H9 (cell line): ENCODE data around the gene MGAT5B. TPM values are rescaled to one million over a fixed set of nuclear protein-coding genes. Genes with fewer than 3 reads are reported as not detected.
A peak's percentile ranks its signal among the peaks of the same experiment; 100 is the strongest.

Source experiments
- DNase-seq: peaks from one replicate; pipeline ENCODE4 v3.0.0-alpha.2; 2017
- H2AFZ ChIP-seq: one replicate; pipeline ENCODE4 v1.6.1; 2013; ENCODE audit warnings: mild to moderate bottlenecking, low read length, control low read depth, moderate library complexity
- H2AK5ac ChIP-seq: 2 replicates; pipeline ENCODE4 v1.6.1; 2013; ENCODE audit warnings: low read length, control low read depth, mixed read lengths; ENCODE audit not compliant: insufficient read length
- H2BK120ac ChIP-seq: one replicate; pipeline ENCODE4 v1.6.1; 2013; ENCODE audit warnings: low read depth, mild to moderate bottlenecking, low read length, control low read depth, inconsistent platforms; ENCODE audit not compliant: poor library complexity, severe bottlenecking
- H2BK12ac ChIP-seq: 2 replicates; pipeline ENCODE4 v1.6.1; 2013; ENCODE audit warnings: low read length, control low read depth, mixed read lengths, low read depth; ENCODE audit not compliant: insufficient read length
- H2BK15ac ChIP-seq: 2 replicates; pipeline ENCODE4 v1.6.1; 2013; ENCODE audit warnings: low read depth, low read length, control low read depth
- H2BK20ac ChIP-seq: one replicate; pipeline ENCODE4 v1.6.1; 2013; ENCODE audit warnings: low read depth, mild to moderate bottlenecking, low read length, control low read depth, inconsistent platforms; ENCODE audit not compliant: poor library complexity, severe bottlenecking
- H2BK5ac ChIP-seq: 2 replicates; pipeline ENCODE4 v1.6.1; 2013; ENCODE audit warnings: low read length, control low read depth, mixed read lengths; ENCODE audit not compliant: insufficient read length
- H3K14ac ChIP-seq: 2 replicates; pipeline ENCODE4 v1.6.1; 2013; ENCODE audit warnings: low read length, control low read depth; ENCODE audit not compliant: insufficient read depth
- H3K18ac ChIP-seq: 2 replicates; pipeline ENCODE4 v1.6.1; 2013; ENCODE audit warnings: low read depth, mild to moderate bottlenecking, mixed read lengths, low read length, control low read depth; ENCODE audit not compliant: insufficient read length
- H3K23ac ChIP-seq: 2 replicates; pipeline ENCODE4 v1.6.1; 2013; ENCODE audit warnings: low read length, control low read depth, mixed read lengths, low read depth; ENCODE audit not compliant: insufficient read length
- H3K23me2 ChIP-seq: 2 replicates; pipeline ENCODE4 v1.6.1; 2013; ENCODE audit warnings: low read depth, mild to moderate bottlenecking, mixed read lengths, low read length, control low read depth; ENCODE audit not compliant: insufficient read length, poor library complexity, severe bottlenecking
- H3K27ac ChIP-seq: 2 replicates; pipeline ENCODE4 v1.5.1; 2013; ENCODE audit warnings: low read length, control low read depth, mixed read lengths, low read depth; ENCODE audit not compliant: insufficient read length
- H3K27me3 ChIP-seq: 2 replicates; pipeline ENCODE4 v1.6.1; 2013; ENCODE audit warnings: low read length, control low read depth, inconsistent platforms; ENCODE audit not compliant: insufficient read depth
- H3K4ac ChIP-seq: 2 replicates; pipeline ENCODE4 v1.6.1; 2013; ENCODE audit warnings: low read depth, mild to moderate bottlenecking, control low read depth, inconsistent platforms, low read length, moderate library complexity
- H3K4me1 ChIP-seq: 2 replicates; pipeline ENCODE4 v1.6.1; 2013; ENCODE audit warnings: low read length, control low read depth, inconsistent platforms; ENCODE audit not compliant: insufficient read depth
- H3K4me2 ChIP-seq: 2 replicates; pipeline ENCODE4 v1.6.1; 2013; ENCODE audit warnings: low read length, control low read depth, mixed read lengths; ENCODE audit not compliant: insufficient read length, insufficient read depth
- H3K56ac ChIP-seq: 2 replicates; pipeline ENCODE4 v1.6.1; 2013; ENCODE audit warnings: low read depth, mild to moderate bottlenecking, mixed read lengths, low read length, control low read depth; ENCODE audit not compliant: insufficient read length
- H3K79me1 ChIP-seq: 2 replicates; pipeline ENCODE4 v1.6.1; 2013; ENCODE audit warnings: low read depth, mild to moderate bottlenecking, moderate library complexity, low read length, control low read depth, inconsistent platforms; ENCODE audit not compliant: insufficient read depth, poor library complexity, severe bottlenecking
- H3K79me2 ChIP-seq: 2 replicates; pipeline ENCODE4 v1.6.1; 2013; ENCODE audit warnings: low read length, control low read depth, inconsistent platforms; ENCODE audit not compliant: insufficient read depth
- H3K9ac ChIP-seq: 2 replicates; pipeline ENCODE4 v1.6.1; 2013; ENCODE audit warnings: low read length, control low read depth, mixed read lengths; ENCODE audit not compliant: insufficient read length; ENCODE audit errors: extremely low read depth
- H3K9me3 ChIP-seq: one replicate; pipeline ENCODE4 v1.6.1; 2013; ENCODE audit warnings: low read depth, low read length, inconsistent platforms; ENCODE audit not compliant: control insufficient read depth
- H3T11ph ChIP-seq: one replicate; pipeline ENCODE4 v1.6.1; 2013; ENCODE audit warnings: mild to moderate bottlenecking, low read length, control low read depth, inconsistent platforms
- H4K20me1 ChIP-seq: one replicate; pipeline ENCODE4 v1.6.1; 2013; ENCODE audit not compliant: control insufficient read depth, insufficient read length, insufficient read depth
- H4K5ac ChIP-seq: 2 replicates; pipeline ENCODE4 v1.6.1; 2013; ENCODE audit warnings: low read depth, mild to moderate bottlenecking, mixed read lengths, low read length, control low read depth; ENCODE audit not compliant: insufficient read length
- H4K8ac ChIP-seq: replicated peaks from 2 replicates; pipeline ENCODE4 v1.6.1; 2013; ENCODE audit warnings: low read length, control low read depth, mixed read lengths, low read depth; ENCODE audit not compliant: insufficient read length
- H4K91ac ChIP-seq: 2 replicates; pipeline ENCODE4 v1.6.1; 2013; ENCODE audit warnings: low read depth, mild to moderate bottlenecking, moderate library complexity, mixed read lengths, low read length, control low read depth; ENCODE audit not compliant: insufficient read length
- H3K27ac Mint-ChIP-seq, 3 experiments: 2 replicates in 2 of 3; 3 replicates in 1 of 3; pipeline ENCODE4 v1.8.0; 2020 to 2021; ENCODE audit warnings: mixed read lengths in 3 of 3, mild to moderate bottlenecking in 1 of 3, moderate library complexity in 1 of 3
- H3K27me3 Mint-ChIP-seq: 2 replicates; pipeline ENCODE4 v1.8.0; 2021; ENCODE audit warnings: low read depth, mild to moderate bottlenecking, moderate library complexity, mixed read lengths
- H3K36me3 Mint-ChIP-seq, 3 experiments: 2 replicates in 2 of 3; 3 replicates in 1 of 3; pipeline ENCODE4 v1.8.0; 2020 to 2021; ENCODE audit warnings: low read depth in 3 of 3, mixed read lengths in 3 of 3; ENCODE audit not compliant: insufficient read depth in 1 of 3
- H3K4me1 Mint-ChIP-seq, 2 experiments: 2 replicates each; pipeline ENCODE4 v1.8.0; 2020; ENCODE audit warnings: mixed read lengths in 2 of 2
- H3K4me3 Mint-ChIP-seq, 2 experiments: 2 replicates in 1 of 2; 3 replicates in 1 of 2; pipeline ENCODE4 v1.8.0; 2020 to 2021; ENCODE audit warnings: mild to moderate bottlenecking in 2 of 2, mixed read lengths in 2 of 2, moderate library complexity in 1 of 2
- H3K9me3 Mint-ChIP-seq, 2 experiments: 2 replicates in 1 of 2; 3 replicates in 1 of 2; pipeline ENCODE4 v1.8.0; 2020; ENCODE audit warnings: mild to moderate bottlenecking in 2 of 2, mixed read lengths in 2 of 2, moderate library complexity in 1 of 2
- CTCF ChIP-seq: fragments of 200-600 bp; sonication (generic); conservative IDR thresholded peaks from 3 replicates; pipeline ENCODE4 v1.8.0; 2021; ENCODE audit warnings: antibody characterized with exemption, mild to moderate bottlenecking
- WGBS: extraction: QIAGEN DNeasy Blood & Tissue Kit; methylation state at CpG from one replicate; pipeline ENCODE4 v1.1.7; 2013; ENCODE audit warnings: missing lambda C conversion rate, low lambda C conversion rate, mixed read lengths; ENCODE audit not compliant: insufficient read length; ENCODE audit errors: extremely low coverage; 5-methylcytosine and 5-hydroxymethylcytosine counted together
- long read RNA-seq: library from polyadenylated mRNA; unstranded; transcript quantifications from one replicate; pipeline ENCODE4 v2.0.0, GENCODE V29; 2020
- total RNA-seq: library from RNA; stranded (reverse); gene quantifications from 2 replicates; pipeline ENCODE4 v1.2.1, GENCODE V29; 2021

The MGAT5B gene
- 4.6 and 4.9 TPM in 2 replicates for total RNA-seq
- long read RNA-seq, result 0 reads

DNA sequence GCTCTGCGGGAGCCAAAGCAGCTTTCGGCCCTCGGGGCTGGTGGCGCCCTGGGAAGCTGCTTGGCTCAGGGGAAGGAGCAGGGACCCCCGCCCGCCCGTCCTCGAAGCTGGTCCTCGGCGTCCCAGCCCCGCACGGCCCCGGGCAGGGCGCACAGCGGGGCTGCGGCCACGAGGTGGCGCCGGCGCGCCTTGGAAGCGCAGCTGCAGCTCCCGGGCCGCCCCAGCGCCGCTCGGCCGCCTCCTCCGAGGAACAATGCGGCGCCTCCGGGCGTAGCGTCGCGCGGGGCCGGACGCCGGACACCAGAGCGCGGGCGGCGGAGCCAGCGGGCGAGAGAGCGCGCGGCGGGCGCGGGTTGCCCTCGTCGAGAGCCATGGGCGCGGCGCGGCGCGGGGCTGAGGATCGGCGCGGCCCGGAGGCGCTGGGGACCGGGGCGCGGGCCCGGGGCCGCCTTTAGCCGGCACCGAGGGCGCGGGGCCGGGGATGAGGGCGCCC, at the start of gene MGAT5B:
Gene MGAT5B (plus strand): TSS at position 229 of the 493 bp plus-strand sequence. CDS start 626 bp downstream, outside the sequence.
- Histone ChIP-seq H3K4me2 (peak within 1 kb of the TSS; percentile 44), H4K20me1 (peaks cover 5% of the 10 kb centered on the region), H4K5ac (no peak within 1 kb of the TSS), H3T11ph (no peak within 1 kb of the TSS), H3K9ac (no peak within 1 kb of the TSS), H2BK5ac (no peak within 1 kb of the TSS), H3K4ac (no peak within 1 kb of the TSS), H3K4me1 (peaks cover 3% of the 10 kb centered on the region; the same call in 1 of the 2 replicates), H2BK120ac (no peak within 1 kb of the TSS), H3K27me3 (peaks cover 4% of the 10 kb centered on the region; the same call in 1 of the 2 replicates), H3K56ac (no peak within 1 kb of the TSS), H2BK15ac (no peak within 1 kb of the TSS), H3K79me2 (no peaks in the 10 kb centered on the region), H2BK20ac (no peak within 1 kb of the TSS), H2BK12ac (no peak within 1 kb of the TSS), H2AFZ (no peak within 1 kb of the TSS), H4K8ac (no peak within 1 kb of the TSS), H3K27ac (no peak within 1 kb of the TSS), H3K23me2 (peaks cover 17% of the 10 kb centered on the region), H3K14ac (peak within 1 kb of the TSS; percentile 38), H3K18ac (no peak within 1 kb of the TSS), H2AK5ac (no peak within 1 kb of the TSS), H3K9me3 (no peaks in the 10 kb centered on the region), H3K79me1 (no peaks in the 10 kb centered on the region), H3K23ac (no peak within 1 kb of the TSS), H4K91ac (no peak within 1 kb of the TSS)
- TF ChIP-seq CTCF, result peak; percentile 86
- peaks cover 45% of the 10 kb centered on the region for H3K27me3 Mint-ChIP-seq
- WGBS, result no CpG with 5 or more reads among the region's 76 CpGs
- DNase-seq, result peak; percentile 95
- no peaks in the 10 kb centered on the region; a peak in 1 of 7 replicates for H3K36me3 Mint-ChIP-seq
- H3K9me3 Mint-ChIP-seq, result no peaks in the 10 kb centered on the region; a peak in 2 of 5 replicates
- peak within 1 kb of the TSS; percentile 63 to 88 for H3K4me3 Mint-ChIP-seq
- H3K27ac Mint-ChIP-seq, result no peak within 1 kb of the TSS
- H3K4me1 Mint-ChIP-seq, result peaks cover 12 to 13% of the 10 kb centered on the region in 2 experiments
